Ishikawa (cell line): ENCODE results near the gene SFT2D1.

ENCODE experiments used
- CEBPB ChIP-seq: IDR thresholded peaks from 2 replicates; pipeline ENCODE4 v1.6.1; 2012
- CREB1 ChIP-seq: IDR thresholded peaks from 2 replicates; pipeline ENCODE4 v1.6.1; 2012; ENCODE audit warnings: low read depth
- EGR1 ChIP-seq: IDR thresholded peaks from 2 replicates; pipeline ENCODE4 v1.6.1; 2012
- EP300 ChIP-seq: IDR thresholded peaks from 2 replicates; pipeline ENCODE4 v1.6.1; 2012; ENCODE audit warnings: borderline replicate concordance
- FOXM1 ChIP-seq: IDR thresholded peaks from 2 replicates; pipeline ENCODE4 v1.6.1; 2012; ENCODE audit warnings: low read depth, borderline replicate concordance
- NFIC ChIP-seq: IDR thresholded peaks from 2 replicates; pipeline ENCODE4 v1.6.1; 2012
- RAD21 ChIP-seq: IDR thresholded peaks from 2 replicates; pipeline ENCODE4 v1.6.1; 2012; ENCODE audit warnings: low read depth
- TAF1 ChIP-seq: IDR thresholded peaks from 2 replicates; pipeline ENCODE4 v1.6.1; 2012; ENCODE audit warnings: low read depth, mild to moderate bottlenecking
- TCF12 ChIP-seq: IDR thresholded peaks from 2 replicates; pipeline ENCODE4 v1.6.1; 2012; ENCODE audit warnings: low read depth
- TEAD4 ChIP-seq: IDR thresholded peaks from 2 replicates; pipeline ENCODE4 v1.6.1; 2012
- YY1 ChIP-seq: IDR thresholded peaks from 2 replicates; pipeline ENCODE4 v1.6.1; 2012; ENCODE audit warnings: low read depth
- ZBTB7A ChIP-seq: IDR thresholded peaks from 2 replicates; pipeline ENCODE4 v1.6.1; 2012; ENCODE audit warnings: low read depth
- TF ChIP-seq, protein P1 (sequence below): IDR thresholded peaks from 2 replicates; pipeline ENCODE4 v1.6.1; 2012
- TF ChIP-seq, protein P2 (sequence below): IDR thresholded peaks from 2 replicates; pipeline ENCODE4 v1.6.1; 2012; ENCODE audit warnings: low read depth, mild to moderate bottlenecking
- TF ChIP-seq, protein P3 (sequence below): IDR thresholded peaks from 2 replicates; pipeline ENCODE4 v1.6.1; 2012

The SFT2D1 gene

DNA sequence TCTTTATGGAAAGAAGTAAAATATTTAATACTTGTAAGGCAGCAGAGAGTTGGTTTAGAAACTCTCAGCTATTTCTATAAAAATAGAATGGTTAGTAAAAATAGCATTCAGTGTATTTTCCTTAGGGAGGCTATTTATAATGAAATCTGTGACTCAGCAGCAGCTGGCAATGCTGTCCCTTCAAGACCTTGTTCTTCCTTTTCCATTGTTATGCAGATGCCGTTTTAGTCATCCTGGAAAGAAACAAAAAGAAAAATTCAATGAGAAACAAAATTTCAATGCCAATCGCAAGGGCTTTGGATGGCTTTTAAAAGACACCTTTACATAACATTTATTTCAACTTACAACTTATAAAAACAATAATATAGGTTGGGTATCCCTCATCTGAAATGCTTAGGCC lies 22.9 kb upstream of the SFT2D1 start:
- no peak for TF ChIP-seq CEBPB
- TF ChIP-seq CREB1, result no peak
- no peak for TF ChIP-seq TCF12
- no peak for TF ChIP-seq YY1
- TF ChIP-seq, protein P1, sequence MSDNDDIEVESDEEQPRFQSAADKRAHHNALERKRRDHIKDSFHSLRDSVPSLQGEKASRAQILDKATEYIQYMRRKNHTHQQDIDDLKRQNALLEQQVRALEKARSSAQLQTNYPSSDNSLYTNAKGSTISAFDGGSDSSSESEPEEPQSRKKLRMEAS, result no peak
- no peak for TF ChIP-seq RAD21
- no peak for TF ChIP-seq ZBTB7A
- TF ChIP-seq, protein P2, sequence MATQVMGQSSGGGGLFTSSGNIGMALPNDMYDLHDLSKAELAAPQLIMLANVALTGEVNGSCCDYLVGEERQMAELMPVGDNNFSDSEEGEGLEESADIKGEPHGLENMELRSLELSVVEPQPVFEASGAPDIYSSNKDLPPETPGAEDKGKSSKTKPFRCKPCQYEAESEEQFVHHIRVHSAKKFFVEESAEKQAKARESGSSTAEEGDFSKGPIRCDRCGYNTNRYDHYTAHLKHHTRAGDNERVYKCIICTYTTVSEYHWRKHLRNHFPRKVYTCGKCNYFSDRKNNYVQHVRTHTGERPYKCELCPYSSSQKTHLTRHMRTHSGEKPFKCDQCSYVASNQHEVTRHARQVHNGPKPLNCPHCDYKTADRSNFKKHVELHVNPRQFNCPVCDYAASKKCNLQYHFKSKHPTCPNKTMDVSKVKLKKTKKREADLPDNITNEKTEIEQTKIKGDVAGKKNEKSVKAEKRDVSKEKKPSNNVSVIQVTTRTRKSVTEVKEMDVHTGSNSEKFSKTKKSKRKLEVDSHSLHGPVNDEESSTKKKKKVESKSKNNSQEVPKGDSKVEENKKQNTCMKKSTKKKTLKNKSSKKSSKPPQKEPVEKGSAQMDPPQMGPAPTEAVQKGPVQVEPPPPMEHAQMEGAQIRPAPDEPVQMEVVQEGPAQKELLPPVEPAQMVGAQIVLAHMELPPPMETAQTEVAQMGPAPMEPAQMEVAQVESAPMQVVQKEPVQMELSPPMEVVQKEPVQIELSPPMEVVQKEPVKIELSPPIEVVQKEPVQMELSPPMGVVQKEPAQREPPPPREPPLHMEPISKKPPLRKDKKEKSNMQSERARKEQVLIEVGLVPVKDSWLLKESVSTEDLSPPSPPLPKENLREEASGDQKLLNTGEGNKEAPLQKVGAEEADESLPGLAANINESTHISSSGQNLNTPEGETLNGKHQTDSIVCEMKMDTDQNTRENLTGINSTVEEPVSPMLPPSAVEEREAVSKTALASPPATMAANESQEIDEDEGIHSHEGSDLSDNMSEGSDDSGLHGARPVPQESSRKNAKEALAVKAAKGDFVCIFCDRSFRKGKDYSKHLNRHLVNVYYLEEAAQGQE, result no peak
- TF ChIP-seq FOXM1, result no peak
- TF ChIP-seq TEAD4, result no peak
- no peak for TF ChIP-seq EGR1
- TF ChIP-seq NFIC, result no peak
- no peak for TF ChIP-seq EP300
- no peak for TF ChIP-seq TAF1
- TF ChIP-seq, protein P3, sequence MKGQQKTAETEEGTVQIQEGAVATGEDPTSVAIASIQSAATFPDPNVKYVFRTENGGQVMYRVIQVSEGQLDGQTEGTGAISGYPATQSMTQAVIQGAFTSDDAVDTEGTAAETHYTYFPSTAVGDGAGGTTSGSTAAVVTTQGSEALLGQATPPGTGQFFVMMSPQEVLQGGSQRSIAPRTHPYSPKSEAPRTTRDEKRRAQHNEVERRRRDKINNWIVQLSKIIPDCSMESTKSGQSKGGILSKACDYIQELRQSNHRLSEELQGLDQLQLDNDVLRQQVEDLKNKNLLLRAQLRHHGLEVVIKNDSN, result no peak

DNA sequence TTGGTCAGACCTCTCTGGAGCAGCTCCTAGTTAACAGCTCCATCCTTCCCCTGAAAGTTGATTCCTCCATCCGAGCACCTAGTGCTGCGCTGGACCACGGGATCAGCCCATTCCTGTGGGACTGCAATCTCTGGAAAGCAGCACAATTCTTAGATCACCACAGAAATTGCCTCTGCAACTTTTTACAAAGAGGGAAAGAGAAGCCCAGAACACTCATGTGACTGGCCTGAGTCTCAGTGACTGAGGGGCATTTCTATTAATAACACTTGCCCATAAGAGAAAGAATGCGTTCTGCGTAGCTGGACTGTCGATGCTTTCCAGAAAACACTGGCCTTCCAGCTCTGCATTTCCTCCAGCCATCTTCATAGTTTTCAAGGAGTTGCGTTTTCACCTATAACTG lies 22.1 kb upstream of the SFT2D1 start:
- no peak for TF ChIP-seq CEBPB
- TF ChIP-seq ZBTB7A, result no peak
- TF ChIP-seq, protein P1, result no peak
- TF ChIP-seq EGR1, result no peak
- no peak for TF ChIP-seq YY1
- TF ChIP-seq TCF12, result no peak
- TF ChIP-seq, protein P2, result no peak
- no peak for TF ChIP-seq NFIC

DNA sequence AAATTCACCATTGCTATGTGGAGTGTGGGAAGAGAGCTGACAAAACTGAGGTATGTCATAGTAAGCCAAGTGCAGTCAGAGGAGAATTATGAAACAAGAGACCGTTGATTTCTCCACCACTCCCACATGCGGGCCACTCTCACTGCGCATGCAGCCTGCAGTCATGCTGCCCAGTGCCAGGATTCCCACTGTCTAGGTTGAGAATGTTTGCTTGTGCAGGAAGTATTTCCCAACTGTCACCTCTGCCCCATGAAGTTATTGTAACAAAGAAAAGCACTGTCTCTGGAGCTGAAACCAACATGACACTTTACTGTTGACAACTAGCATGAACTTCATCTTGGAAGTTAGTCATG lies 18.7 kb upstream of the SFT2D1 start:
- no peak for TF ChIP-seq EGR1
- TF ChIP-seq, protein P3, result no peak
- TF ChIP-seq YY1, result no peak
- no peak for TF ChIP-seq CEBPB
- TF ChIP-seq, protein P2, result no peak
- no peak for TF ChIP-seq TCF12

DNA sequence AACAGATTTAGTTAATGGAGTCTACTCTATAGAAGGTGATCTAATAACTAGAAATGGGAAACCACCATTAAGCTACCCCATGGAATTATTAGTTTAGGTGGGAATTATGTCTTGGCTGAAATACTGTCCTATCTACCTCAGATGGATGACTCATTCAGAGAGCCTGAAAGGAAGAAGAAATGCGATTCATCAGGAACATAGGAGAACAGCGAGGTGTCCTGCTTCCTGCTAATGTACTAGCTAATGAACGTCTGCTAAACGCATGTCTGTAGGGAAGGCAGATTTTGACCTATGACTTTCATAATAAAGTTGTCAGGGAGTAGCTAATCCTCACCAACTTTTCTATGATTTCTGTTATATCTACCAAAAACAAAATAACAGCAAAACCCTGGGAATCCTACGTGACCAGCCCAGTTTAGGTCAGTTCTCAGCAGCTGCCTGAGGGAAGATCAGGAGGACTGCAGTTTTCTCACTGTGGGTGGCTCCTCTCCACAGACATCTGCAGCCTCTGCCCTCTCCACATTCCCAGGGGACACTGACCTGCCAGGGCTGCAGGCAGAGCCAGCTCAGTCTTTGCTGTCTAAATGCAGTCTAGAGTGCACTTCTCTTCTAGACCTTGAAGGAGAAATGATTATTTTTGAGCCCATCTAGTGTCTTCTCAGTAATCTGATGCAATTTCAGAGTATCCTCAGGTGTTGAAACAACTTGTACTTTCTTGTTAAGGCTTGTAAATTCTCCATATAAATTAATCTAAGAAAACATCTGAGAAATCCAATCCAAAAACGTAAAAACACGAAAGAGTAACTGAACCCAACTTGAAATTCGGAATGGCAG lies 18.1 kb upstream of the SFT2D1 start:
- TF ChIP-seq, protein P3, result no peak
- no peak for TF ChIP-seq ZBTB7A
- TF ChIP-seq CEBPB, result no peak
- no peak for TF ChIP-seq TEAD4
- no peak for TF ChIP-seq TAF1
- TF ChIP-seq CREB1, result no peak
- no peak for TF ChIP-seq EGR1
- TF ChIP-seq, protein P2, result no peak
- TF ChIP-seq, protein P1, result no peak
- TF ChIP-seq EP300, result no peak
- no peak for TF ChIP-seq FOXM1
- TF ChIP-seq RAD21, result no peak
- TF ChIP-seq YY1, result no peak
- TF ChIP-seq TCF12, result no peak
